HG02763 (cell line): ENCODE measurements around the gene SHISA5.
"Not testable (repeated sequence)": the region's sequence is repeated elsewhere in the genome, so short reads cannot be mapped to it uniquely, and the experiment has no call there.

Experiments
- ATAC-seq: cut with Tn5 transposase; IDR thresholded peaks from one replicate; pipeline ENCODE4 v1.9.1; 2021; ENCODE audit warnings: mild to moderate bottlenecking, moderate library complexity; ENCODE audit not compliant: unreplicated experiment

Gene SHISA5

GRCh38 chr3:48521635-48522034 lies 17.7 kb upstream of the SHISA5 start:
- ATAC-seq, result no peak

DNA sequence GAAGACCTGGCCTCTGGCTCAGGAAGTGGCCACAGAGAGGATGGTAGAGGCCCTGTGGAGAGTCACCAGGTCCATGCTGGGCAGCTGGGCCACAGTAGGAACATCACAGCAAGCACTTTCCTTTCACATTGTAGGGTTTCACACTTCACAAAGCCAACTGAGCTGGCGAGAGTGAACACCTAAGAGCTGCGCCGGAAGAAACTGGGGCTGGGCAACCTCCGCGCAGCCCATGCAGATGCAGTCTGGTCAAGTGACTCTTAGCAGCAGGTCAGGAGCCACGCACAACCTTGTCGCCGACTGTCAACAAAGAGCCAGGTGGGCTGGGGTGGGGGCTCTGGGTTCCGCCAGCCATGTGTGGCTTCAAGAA lies 15.3 kb upstream of the SHISA5 start:
- ATAC-seq, result no peak

DNA sequence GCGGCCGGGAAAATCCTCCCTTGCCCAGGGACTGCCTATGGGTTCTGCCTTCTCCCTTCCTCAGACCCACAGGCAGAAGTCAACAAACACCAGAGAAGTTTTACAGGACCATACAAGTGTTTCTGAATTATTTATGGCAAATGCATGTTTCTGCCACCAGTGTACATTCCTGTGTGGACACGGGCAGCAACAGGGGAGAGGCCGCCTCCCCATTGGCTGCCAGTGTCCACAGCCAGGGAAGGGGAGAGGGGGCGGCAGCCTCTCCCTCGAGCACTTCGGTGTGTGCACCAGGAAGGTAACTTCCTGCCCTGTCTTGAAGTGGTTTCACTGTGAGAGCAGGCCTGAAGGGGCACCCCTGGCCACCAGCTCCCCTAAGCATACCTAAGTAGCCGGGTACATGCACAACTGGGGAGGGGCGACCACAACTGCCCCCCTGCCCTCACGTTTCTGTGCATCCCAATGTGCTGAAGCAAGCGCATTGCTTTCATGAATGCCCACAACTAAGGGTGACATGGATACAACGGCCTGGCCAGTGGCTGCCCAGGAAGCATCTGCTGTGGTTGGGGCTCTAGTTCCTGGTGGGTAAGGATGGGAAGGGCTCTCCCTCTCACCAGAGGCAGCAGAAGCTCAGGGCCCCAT lies 14.8 kb upstream of the SHISA5 start:
- no peak for ATAC-seq

DNA sequence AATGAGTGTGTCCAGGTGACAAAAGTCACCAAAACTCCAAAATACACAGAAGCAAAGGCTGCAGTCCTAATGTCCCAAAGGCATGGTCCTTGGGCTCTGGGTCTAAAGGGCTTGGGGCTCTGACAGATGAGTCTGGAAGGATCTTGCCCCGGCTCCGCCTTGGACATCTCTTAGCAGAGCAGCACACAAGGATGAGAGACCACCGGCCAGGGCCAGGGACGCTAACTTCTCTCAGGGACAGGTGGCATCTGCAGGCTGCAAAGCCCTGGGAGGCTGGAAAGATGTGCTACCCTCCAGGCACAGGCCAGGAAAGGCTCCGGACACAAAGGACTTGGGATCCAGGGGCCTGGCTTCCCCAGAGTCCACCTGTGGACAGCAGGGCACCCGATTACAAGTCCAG lies 14.1 kb upstream of the SHISA5 start:
- no peak for ATAC-seq

GRCh38 chr3:48516571-48516970 lies 12.6 kb upstream of the SHISA5 start:
- no peak for ATAC-seq

DNA sequence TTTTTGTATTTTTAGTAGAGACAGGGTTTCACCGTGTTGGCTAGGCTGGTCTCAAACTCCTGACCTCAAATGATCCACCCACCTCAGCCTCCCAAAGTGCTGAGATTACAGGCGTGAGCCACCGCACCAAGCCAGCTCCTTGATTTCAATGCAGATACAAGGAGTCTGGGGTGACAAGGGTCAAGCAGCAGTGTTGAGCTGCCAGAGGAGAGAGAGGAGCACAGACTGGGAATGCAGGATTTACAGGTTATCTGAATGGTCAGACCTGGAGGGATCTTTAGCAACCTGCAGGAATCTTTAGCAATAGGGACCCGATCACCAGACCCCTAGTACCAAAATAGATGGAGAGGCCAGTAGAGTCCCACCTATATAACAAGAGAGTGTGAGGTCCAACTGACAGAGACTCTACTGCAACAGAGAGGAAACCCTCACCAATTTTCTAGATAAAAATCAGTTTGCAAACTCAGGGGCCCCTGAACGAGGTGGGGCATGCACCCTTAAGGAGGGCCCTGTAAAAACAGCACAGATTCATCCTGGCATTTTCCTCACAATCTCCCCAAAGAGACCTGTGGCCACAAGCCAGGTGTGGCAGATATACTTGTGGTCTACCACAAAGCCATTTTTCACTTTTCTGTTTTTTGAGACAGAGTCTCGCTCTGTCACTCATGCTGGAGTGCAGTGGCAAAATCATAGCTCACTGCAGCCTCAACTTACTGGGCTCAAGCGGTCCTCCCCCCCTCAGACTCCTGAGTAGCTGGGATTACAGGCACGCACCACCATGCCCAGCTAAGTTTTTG lies 10.7 kb upstream of the SHISA5 start:
- no peak for ATAC-seq

DNA sequence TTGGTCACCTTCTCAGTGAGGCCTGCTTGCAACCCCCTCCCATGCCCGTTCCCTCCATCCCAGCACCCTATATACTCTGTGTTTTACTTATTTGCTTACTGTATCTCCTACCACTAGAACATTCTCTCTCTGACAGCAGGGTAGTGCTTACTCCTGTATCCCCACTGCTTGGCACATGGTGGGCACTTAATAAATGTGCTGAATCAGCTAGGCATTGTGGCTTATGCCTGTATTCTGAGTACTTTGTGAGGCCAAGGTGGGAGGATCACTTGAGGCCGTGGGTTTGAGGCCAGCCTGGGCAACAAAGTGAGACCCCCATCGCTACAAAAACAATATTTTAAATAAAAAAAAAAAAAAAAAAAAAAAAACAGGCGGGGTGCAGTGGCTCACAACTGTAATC lies 7.6 kb upstream of the SHISA5 start:
- no peak for ATAC-seq

DNA sequence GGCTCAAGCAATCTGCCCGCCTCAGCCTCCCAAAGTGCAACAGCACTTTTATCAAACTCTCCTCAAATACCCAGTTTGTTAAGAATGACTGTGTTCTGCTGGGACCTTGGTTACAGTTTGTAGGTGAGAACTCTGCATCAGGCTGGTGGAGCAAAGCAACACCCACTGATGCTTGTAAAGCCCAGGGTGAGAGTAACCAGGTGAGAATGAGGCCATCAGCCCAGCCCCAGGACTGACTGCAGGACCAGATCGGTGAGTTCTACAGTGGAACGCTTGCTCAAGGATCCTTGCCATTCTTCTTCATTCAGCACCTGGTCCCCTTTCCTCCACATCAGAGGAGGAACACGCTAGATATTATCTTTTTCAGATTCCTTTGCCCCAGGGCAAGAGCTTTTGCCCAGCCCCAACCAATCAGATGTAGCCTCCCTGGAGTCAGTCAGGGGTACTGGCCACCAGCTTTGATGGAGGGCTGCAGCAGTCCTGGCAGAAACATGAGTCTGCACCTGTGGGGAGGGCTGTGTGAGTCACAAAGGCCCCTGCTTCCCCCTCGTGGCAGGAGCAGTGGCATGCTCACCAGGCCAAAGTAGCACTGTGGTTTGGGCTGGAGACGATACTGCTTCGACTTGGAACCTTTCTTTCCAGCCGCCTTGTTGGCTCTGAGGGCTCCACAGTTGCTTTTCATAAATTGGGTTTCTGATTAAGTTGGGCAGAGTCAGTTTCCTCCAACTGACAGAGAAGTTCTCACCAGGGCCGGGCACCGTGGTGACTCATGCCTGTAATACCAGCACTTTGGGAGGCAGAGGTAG lies 3.5 kb upstream of the SHISA5 start:
- ATAC-seq, result no peak

GRCh38 chr3:48505968-48506504 lies 2.1 kb upstream of the SHISA5 start:
- ATAC-seq, result no peak

DNA sequence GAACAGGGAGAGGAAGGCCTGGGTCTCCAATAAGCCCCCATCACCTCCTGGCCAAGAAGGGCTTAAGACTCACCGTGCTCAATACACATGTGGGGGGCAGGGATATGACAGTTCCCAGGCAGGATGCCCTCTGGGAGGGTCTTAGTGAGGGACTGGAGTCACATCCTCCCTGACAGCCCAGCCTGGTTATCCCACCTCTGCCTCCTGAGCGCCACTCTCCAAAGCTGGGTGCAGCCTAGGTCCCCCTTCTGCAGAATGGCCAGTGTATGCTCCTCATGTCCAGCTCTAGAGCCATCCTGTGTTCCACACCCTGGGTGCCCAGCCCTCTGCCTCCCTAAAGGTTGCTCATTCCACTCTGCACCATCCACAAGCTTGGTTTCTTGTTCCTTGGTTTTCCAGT lies 1.2 kb upstream of the SHISA5 start:
- no peak for ATAC-seq

DNA sequence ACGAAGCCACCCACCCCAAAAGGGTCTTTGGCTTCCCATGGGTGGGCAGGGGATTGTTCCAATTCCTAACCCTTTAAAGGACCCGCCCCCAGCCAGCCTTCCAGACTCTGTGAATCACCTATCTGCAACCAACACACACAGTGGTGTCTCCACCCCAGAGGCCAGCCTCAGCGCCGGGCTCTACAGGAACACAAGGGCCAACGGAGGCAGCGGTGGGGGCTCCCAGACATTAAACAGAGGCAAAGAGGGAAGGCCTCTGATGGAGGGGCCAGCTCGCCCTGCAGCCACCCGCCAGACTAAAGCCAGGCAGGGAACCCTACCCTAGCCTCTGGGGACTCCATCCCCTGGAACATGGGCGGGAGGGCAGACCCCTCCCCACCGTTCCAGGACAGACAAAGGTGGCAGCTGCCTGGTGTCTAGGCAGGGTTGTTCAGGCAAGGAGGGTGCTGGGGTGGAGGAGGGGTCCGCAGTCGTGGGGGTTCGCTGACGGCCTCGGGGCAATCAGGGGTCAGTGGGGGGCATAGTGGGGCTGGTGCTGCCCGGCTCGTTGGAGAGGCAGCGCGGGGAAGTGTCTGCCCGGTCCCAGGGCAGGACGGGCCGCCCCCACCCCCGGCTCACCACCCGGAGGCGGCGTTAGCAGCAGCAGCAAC lies 448 bp downstream of the SHISA5 start:
- no peak for ATAC-seq

DNA sequence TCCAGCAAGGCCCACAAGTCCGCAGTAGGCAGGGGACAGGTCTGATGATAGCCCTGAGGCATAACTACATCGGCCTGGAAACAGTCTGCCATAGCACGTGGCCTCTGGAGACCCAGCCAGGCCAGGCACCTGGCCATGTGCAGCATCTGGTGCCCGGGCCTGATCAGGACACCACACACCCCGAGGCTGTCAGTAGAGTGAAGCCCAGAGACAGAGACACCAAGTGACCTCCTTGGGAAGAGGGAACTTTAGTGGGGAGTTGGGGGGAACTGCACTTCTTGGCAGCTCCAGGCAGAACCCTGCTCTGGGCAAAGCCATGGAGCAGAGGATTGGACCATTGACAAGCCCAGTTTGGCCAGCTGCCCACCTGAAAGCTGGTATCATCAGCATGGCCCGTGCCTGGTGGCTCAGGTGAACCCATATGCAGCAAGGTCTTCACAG lies 1.2 kb downstream of the SHISA5 start:
- no peak for ATAC-seq

DNA sequence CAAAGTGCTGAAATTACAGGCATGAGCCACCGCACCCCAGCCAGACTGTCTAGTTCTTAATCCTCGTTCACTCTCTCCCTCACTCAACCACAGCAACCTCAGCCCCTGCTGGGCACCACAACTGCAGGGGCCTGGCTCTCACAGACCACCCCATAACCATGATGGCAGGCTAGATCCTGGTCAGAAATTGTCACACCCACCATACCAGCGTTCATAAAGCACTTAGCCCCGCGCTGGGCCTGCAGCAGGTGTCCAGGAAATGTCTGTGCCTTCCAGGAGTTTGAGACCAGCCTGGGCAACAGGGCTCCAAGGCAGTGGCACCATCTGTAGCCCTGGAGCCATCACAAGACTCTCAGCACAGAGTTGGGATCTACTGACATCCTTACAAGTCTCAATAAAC lies 1.9 kb downstream of the SHISA5 start:
- ATAC-seq, result no peak

DNA sequence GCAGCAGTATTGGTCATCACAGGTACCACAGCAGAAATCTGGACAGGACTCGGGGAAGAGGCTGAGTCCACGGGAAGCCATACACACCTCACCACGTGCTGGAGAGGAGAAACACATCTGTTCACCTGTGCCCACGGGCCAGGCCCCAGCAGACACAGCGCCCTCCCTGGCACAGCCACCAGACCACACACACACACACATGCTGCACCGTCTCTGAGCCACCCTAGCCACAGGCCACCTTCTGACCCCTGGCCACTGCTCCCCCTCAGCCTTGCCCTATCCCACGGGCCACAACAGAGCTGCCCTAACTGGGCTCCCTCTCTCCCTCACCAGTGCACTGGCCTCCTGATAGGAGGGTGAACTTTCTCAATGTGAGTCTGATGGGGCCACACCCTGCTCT lies 2.8 kb downstream of the SHISA5 start:
- ATAC-seq, result no peak

DNA sequence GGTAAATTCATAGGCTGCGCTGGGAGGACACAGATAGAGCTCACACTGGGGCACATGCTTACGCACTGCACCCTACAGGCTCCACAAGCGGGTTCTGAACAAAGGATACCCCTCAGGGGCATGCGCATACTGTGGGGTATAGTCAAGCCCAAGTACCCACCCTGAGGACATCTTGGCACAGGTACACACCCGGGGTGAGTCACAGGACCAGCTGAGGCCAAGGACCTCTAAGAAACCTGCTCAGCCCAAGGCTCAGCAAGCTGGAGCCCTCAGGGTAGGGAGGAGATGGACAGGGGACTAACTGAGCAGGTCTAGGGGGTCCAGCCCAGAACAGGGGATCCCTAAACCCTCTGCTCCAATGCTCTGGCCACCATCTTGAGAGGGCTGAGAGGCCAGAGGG lies 3.3 kb downstream of the SHISA5 start:
- no peak for ATAC-seq

GRCh38 chr3:48493203-48493501 lies 10.8 kb downstream of the SHISA5 start:
- no peak for ATAC-seq

- no peak for ATAC-seq
Observed at GRCh38 chr3:48492461-48493202, 11.3 kb downstream of the SHISA5 start.

DNA sequence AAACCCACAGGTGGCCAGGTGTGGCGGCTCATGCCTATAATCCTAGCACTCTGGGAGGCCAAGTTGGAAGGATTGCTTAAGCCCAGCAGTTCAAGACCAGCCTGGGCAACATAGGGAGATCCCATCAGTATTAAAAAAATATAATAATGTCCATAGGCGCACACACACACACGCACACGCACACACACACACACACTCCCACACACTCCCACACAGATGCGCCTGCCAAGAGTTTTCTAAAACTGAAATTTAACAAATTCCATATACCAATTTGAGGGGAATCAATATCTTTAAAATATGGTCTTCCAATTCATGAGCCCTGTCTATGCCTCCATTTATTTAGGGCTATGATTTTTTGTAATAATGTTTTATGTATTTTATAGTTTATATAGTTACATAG lies 17.0 kb downstream of the SHISA5 start:
- ATAC-seq, result no peak

- not testable (repeated sequence) for ATAC-seq
Observed at GRCh38 chr3:48482822-48483221, 21.2 kb downstream of the SHISA5 start.

- not testable (repeated sequence) for ATAC-seq
Observed at GRCh38 chr3:48480891-48481290, 23.1 kb downstream of the SHISA5 start.
